NCI-H446 treated with DMSO at 0.1 percent for 48 hours (cell line): ENCODE results near the gene TSC22D1.

ENCODE experiments used
- DNase-seq: peaks from one replicate; lab custom pipeline; 2025; lab: John Stamatoyannopoulos, UW

Gene TSC22D1

GRCh38 chr13:44451651-44452050 lies 124.5 kb downstream of the TSC22D1 start:
- no peak for DNase-seq

DNA sequence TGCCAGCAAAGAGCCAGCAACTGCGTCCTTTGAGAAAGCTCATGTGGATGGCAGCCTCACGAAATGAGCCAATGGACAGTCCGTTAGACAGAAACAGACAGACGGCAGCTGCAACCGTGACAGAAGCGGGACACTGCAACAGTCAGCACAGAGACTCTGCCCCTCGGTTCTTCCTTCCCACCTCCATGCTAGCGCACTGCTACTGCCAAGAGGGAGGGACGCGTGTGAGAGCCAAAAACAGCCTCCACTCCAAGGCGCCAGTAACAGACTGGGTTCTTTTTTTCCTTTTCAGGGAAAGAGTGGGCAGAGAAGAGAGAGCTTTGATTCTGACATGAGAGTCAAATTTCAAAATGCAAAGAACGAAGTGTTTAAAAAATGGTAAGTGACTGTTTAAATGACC lies 125.0 kb downstream of the TSC22D1 start:
- DNase-seq, result no peak

GRCh38 chr13:44449999-44450821 lies 125.9 kb downstream of the TSC22D1 start:
- no peak for DNase-seq

- DNase-seq, result no peak
Observed at GRCh38 chr13:44448875-44449274, 127.3 kb downstream of the TSC22D1 start.

DNA sequence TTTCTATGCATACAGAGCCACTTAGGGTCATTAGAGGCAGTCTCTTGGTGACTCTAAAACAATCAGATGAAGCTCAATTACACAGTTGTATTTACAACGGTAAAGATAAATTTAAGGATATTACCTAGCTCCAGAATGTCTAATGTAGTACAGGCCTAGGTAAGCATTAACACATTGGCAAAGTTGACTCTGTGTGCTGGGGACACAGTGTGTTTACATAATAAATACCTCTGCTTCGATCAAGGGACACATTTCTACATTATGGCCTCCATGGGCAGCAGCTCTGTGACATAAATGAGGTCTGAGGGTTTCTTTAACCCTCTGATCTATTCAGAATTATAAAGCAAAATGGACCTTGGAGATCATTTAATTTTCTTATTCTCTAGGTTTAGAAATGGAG lies 127.8 kb downstream of the TSC22D1 start:
- no peak for DNase-seq

- no peak for DNase-seq
Observed at GRCh38 chr13:44447783-44448321, 128.3 kb downstream of the TSC22D1 start.

DNA sequence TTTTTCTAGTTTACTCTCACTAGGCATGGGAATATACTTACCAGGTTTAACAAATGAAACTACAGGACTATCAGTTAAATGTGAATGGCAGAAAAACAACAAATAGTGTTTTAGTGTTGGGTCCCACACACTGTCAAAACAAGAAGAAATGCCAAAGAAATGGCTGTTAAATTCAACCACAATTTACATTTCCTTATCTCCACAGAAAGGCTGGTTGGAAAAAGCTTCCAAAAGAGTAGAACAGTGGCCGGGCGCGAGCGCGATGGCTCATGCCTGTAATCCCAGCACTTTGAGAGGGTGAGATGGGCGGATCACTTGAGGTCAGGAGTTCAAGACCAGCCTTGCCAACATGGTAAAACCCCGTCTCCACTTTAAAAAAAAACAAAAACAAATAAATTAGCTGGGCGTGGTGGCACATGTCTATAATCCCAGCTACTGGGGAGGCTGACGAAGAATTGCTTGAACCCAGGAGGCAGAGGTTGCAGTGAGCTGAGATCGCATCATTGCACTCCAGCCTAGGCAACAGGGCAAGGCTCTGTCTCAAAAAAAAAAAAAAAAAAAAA lies 136.0 kb downstream of the TSC22D1 start:
- DNase-seq, result no peak

- no peak for DNase-seq
Observed at GRCh38 chr13:44439452-44440024, 136.6 kb downstream of the TSC22D1 start.

DNA sequence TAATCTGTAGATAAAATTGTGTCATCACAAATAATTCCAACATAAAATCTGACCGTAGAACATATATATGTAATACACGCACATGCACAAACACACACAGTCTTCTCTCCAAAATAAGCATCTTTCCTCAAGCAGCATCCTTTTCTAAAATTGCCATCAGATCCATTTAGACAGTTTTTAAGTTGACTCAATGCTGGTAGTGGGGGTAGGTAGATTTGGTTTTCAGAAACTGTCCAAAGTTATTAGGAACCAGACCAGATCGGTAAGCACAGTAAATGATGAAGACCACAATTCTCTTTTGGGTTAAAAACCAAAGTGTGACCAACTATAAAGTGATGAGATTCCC lies 137.9 kb downstream of the TSC22D1 start:
- no peak for DNase-seq

- DNase-seq, result peak; percentile 44
Observed at GRCh38 chr13:44437356-44438233, 138.5 kb downstream of the TSC22D1 start.

DNA sequence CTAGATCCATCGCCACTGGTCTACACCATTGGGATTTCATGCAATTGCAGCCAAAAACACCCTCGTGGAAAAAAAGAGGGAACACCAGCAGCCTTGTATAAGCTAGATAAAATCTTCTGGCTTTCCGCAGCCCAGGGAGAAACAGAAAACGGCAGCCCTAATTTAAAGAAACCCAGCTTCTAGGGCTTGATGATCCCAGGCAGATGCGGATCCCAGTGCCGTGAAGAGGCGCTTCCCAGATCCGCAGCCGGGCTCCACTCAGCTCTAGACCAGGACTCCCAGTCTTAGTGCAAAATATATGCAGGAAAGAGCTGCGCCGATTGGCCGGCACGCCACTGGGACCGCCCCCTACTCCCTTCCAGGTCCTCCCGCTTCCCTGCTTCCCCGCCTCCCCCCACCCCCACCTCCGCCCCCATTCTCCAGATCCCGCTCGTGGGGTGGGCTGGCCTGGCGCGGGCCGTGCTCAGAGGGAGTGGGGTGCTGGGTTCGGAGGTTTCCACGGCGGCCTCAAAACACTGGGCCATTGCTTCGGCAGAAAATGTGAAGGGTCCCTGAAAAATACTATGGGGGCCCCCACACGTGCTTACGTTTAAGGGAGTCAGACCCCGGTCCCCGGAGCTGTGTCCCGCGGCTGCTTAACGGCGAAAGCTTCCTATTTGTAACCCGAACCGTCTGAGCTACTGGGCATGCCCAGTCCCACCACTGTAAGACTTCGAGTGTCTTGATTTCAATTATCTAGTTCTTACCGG lies 139.4 kb downstream of the TSC22D1 start:
- peak; percentile 95 for DNase-seq

GRCh38 chr13:44435919-44436510 lies 140.1 kb downstream of the TSC22D1 start:
- no peak for DNase-seq

GRCh38 chr13:44435142-44435918 lies 140.8 kb downstream of the TSC22D1 start:
- DNase-seq, result peak; percentile 98

DNA sequence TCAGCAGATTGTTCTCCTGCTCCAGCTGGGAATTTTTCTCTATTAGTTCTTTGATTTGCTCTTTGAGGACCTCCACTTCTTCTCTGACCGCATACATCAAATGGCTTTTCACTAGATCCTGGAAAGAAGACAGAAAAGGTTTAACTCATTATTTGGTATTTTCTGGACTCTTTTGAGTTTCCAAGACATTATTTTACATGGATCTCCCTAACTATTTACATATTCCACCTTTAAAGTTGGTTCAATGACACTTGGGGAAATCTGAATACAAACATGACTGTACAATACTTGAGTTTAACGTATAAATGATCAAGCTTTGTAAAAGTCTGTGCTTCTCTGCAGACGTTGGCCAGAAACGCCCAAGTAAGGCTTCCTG lies 141.4 kb downstream of the TSC22D1 start:
- DNase-seq, result no peak

GRCh38 chr13:44433863-44434765 lies 142.0 kb downstream of the TSC22D1 start:
- DNase-seq, result no peak

DNA sequence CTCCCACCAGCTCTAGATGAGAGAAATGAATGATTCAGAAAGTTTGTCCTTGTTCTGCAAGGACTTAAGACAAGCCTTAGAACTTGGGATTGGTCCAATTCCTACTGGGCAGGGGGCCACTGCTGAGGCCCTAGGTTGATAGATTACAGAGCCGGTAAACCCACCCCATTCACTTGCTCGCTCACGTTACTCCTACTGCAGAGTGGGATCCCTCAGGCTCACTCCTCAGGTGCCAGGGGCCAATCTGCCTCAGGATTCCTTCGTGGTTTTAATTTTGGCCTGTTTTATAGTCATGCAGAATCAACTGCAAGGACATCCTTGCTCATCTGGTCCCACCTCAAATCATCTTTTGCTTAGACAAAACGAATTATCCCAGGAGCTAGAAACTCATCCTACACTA lies 143.5 kb downstream of the TSC22D1 start:
- no peak for DNase-seq

- DNase-seq, result no peak
Observed at GRCh38 chr13:44431150-44431549, 145.0 kb downstream of the TSC22D1 start.

DNA sequence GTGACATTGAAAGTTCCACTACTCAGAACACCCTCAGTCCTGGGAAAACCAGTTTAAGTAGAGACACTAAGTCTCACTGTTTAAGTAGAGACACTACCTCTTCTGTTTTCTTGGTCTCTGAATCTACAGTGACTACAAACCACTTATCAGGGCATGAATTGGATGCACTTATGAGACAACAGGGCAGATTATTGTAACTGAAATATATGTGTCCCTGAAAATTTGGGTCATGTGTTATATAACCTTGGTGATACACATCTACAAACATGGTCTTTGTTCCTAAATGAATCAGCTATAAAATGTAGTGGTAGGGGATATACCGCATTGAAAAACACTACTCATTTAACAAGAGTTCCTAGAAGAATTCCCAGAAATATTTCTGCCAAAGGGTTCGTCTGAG lies 146.8 kb downstream of the TSC22D1 start:
- DNase-seq, result no peak

DNA sequence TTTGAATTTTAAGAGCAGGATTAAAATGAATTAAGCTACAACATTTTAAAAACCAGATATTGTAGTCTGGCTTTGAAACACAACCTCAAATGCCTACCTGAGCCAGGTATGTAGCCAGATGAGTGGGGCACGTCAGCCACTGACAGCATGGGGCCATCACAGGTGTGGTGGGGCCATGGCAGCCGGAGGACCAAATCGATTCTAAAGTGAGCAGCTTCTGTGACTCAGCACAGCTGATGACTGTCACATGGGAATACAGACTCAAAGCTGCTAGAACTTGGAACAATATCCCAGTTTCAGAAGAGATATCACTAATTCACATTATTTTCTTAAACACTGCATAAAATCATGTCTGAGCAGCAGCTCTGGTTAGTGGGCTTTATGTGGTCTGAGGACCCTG lies 149.7 kb downstream of the TSC22D1 start:
- no peak for DNase-seq

DNA sequence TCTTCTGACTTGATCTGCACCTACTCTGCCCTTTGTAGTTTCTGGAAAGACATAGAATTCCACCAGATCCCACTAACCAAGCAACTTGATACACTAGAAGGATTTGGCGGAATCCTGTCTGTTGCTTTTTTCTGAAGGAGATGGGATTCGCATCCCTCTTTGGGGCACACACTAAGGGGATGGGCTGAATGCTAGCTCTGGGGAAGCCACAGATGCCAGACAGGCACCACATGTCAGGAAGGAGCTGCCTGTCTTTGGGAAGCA lies 150.4 kb downstream of the TSC22D1 start:
- no peak for DNase-seq
